HEK293T (cell line): ENCODE results near the gene PXN.

Source experiments
- CTCF ChIA-PET: fragments of 350-600 bp; formaldehyde crosslinking; extraction: SDS; loops from one replicate; lab custom pipeline; 2021; ENCODE audit warnings: antibody characterized with exemption, inconsistent platforms; lab: Yijun Ruan, JAX
- POLR2A ChIA-PET: fragments of 350-600 bp; formaldehyde crosslinking; extraction: SDS; loops from one replicate; lab custom pipeline; 2020; ENCODE audit warnings: antibody characterized with exemption, inconsistent platforms; lab: Yijun Ruan, JAX
- DNase-seq: peaks from one replicate; pipeline ENCODE4 v3.0.0; 2012; ENCODE audit warnings: mixed read lengths; ENCODE audit errors: extremely low spot score
- ARNT ChIP-seq: fragments of 450-650 bp; IDR thresholded peaks from 2 replicates; pipeline ENCODE4 v1.6.1; 2017; ENCODE audit warnings: mild to moderate bottlenecking
- BHLHE40 ChIP-seq: fragments of 450-650 bp; IDR thresholded peaks from 2 replicates; pipeline ENCODE4 v1.6.1; 2016; ENCODE audit warnings: mild to moderate bottlenecking, moderate library complexity, borderline replicate concordance
- CTBP1 ChIP-seq: fragments of 450-650 bp; IDR thresholded peaks from 2 replicates; pipeline ENCODE4 v1.6.1; 2016; ENCODE audit warnings: borderline replicate concordance
- ELF4 ChIP-seq: fragments of 450-650 bp; IDR thresholded peaks from 2 replicates; pipeline ENCODE4 v1.6.1; 2017; ENCODE audit warnings: antibody characterized with exemption
- FOXA1 ChIP-seq: fragments of 450-650 bp; IDR thresholded peaks from 2 replicates; pipeline ENCODE4 v1.6.1; 2016; ENCODE audit warnings: mild to moderate bottlenecking
- FOXK2 ChIP-seq: fragments of 450-650 bp; IDR thresholded peaks from 2 replicates; pipeline ENCODE4 v1.6.1; 2016; ENCODE audit warnings: mild to moderate bottlenecking
- FOXM1 ChIP-seq: fragments of 450-650 bp; IDR thresholded peaks from 2 replicates; pipeline ENCODE4 v1.6.1; 2017; ENCODE audit warnings: mild to moderate bottlenecking, borderline replicate concordance
- HDGF ChIP-seq: fragments of 450-650 bp; IDR thresholded peaks from 2 replicates; pipeline ENCODE4 v1.6.1; 2017; ENCODE audit warnings: antibody characterized with exemption, borderline replicate concordance
- L3MBTL2 ChIP-seq: fragments of 450-650 bp; conservative IDR thresholded peaks from 2 replicates; pipeline ENCODE4 v1.6.1; 2016; ENCODE audit warnings: mild to moderate bottlenecking
- LEF1 ChIP-seq: fragments of 450-650 bp; IDR thresholded peaks from 2 replicates; pipeline ENCODE4 v1.6.1; 2017; ENCODE audit warnings: mild to moderate bottlenecking, borderline replicate concordance
- NFRKB ChIP-seq: fragments of 450-650 bp; IDR thresholded peaks from 2 replicates; pipeline ENCODE4 v1.6.1; 2016; ENCODE audit warnings: mild to moderate bottlenecking, moderate library complexity
- PKNOX1 ChIP-seq: fragments of 450-650 bp; IDR thresholded peaks from 2 replicates; pipeline ENCODE4 v1.6.1; 2016
- SP1 ChIP-seq: fragments of 450-650 bp; IDR thresholded peaks from 2 replicates; pipeline ENCODE4 v1.6.1; 2017
- SUZ12 ChIP-seq: fragments of 450-650 bp; IDR thresholded peaks from 2 replicates; pipeline ENCODE4 v1.6.1; 2016; ENCODE audit warnings: mild to moderate bottlenecking
- TARDBP ChIP-seq: fragments of 450-650 bp; IDR thresholded peaks from 2 replicates; pipeline ENCODE4 v1.6.1; 2016
- ZNF384 ChIP-seq: fragments of 450-650 bp; IDR thresholded peaks from 2 replicates; pipeline ENCODE4 v1.6.1; 2016

Gene PXN

GRCh38 chr12:120292411-120292660 lies 26.8 kb upstream of the PXN start:
- POLR2A ChIA-PET, result interaction anchor here (0.9 to 6.7 kb wide), 30 partner anchors 8 to 348 kb away, joined by 3 to 269 read pairs (median 12); partner anchors contain the start of genes COX6A1, GCN1, PXN and RPLP0
- DNase-seq, result no peak
- CTCF ChIA-PET, result interaction anchor here (1.4 to 3.4 kb wide), 4 partner anchors 10 to 64 kb away, joined by 4 to 27 read pairs (median 15); partner anchors contain the start of gene SIRT4
- no peak for TF ChIP-seq L3MBTL2
- TF ChIP-seq TARDBP, result no peak
- TF ChIP-seq SUZ12, result no peak
- TF ChIP-seq NFRKB, result no peak
- no peak for TF ChIP-seq PKNOX1
- no peak for TF ChIP-seq CTBP1
- TF ChIP-seq FOXM1, result no peak
- TF ChIP-seq ARNT, result no peak
- TF ChIP-seq SP1, result no peak
- TF ChIP-seq ZNF384, result no peak
- no peak for TF ChIP-seq ELF4
- no peak for TF ChIP-seq FOXA1
- TF ChIP-seq FOXK2, result no peak

- ChIA-PET CTCF (interaction anchor here (0.7 to 3.4 kb wide), 7 partner anchors 11 to 176 kb away, joined by 3 to 27 read pairs (median 5); partner anchors contain the start of genes PXN and SIRT4), POLR2A (interaction anchor here (0.5 to 6.7 kb wide), 50 partner anchors 8 to 290 kb away, joined by 3 to 269 read pairs (median 7); partner anchors contain the start of genes COQ5, COX6A1, GCN1 and PLA2G1B)
Measured at GRCh38 chr12:120290609-120291305, 25.2 kb upstream of the PXN start.

GRCh38 chr12:120287491-120287890 lies 22.0 kb upstream of the PXN start:
- CTCF ChIA-PET, result interaction anchor here (0.9 to 2.1 kb wide), 2 partner anchors 14 to 60 kb away, joined by 3 to 14 read pairs; partner anchors contain the start of gene SIRT4
- TF ChIP-seq ZNF384 (no peak), FOXA1 (no peak), FOXK2 (no peak), SUZ12 (no peak)
- DNase-seq, result no peak
- POLR2A ChIA-PET, result interaction anchor here (1.1 to 2.2 kb wide), 5 partner anchors 13 to 86 kb away, joined by 3 to 15 read pairs (median 4); partner anchors contain the start of gene SIRT4

More at GRCh38 chr12:120290609-120291305, 25.2 kb upstream of the PXN start:
- peak; percentile 17 for DNase-seq
- TF ChIP-seq FOXK2 (no peak), NFRKB (no peak), TARDBP (no peak), BHLHE40 (no peak), L3MBTL2 (no peak), SUZ12 (no peak), PKNOX1 (no peak), ELF4 (no peak), HDGF (no peak), SP1 (no peak), CTBP1 (no peak), ZNF384 (no peak), FOXA1 (no peak), ARNT (no peak)

- ChIA-PET POLR2A (interaction anchor here (1.1 to 2.2 kb wide), 5 partner anchors 12 to 86 kb away, joined by 3 to 15 read pairs (median 4); partner anchors contain the start of gene SIRT4), CTCF (interaction anchor here (0.9 to 2.1 kb wide), 2 partner anchors 15 to 59 kb away, joined by 3 to 14 read pairs; partner anchors contain the start of gene SIRT4)
- TF ChIP-seq FOXM1 (no peak), TARDBP (no peak), FOXK2 (no peak), LEF1 (no peak), ZNF384 (no peak), L3MBTL2 (no peak), ELF4 (no peak), ARNT (no peak), NFRKB (no peak), PKNOX1 (no peak), SP1 (no peak), CTBP1 (no peak), HDGF (no peak), FOXA1 (no peak), SUZ12 (no peak), BHLHE40 (no peak)
- no peak for DNase-seq
Measured at GRCh38 chr12:120286768-120287490, 21.4 kb upstream of the PXN start.

- TF ChIP-seq HDGF (no peak), FOXM1 (no peak)
Measured at GRCh38 chr12:120284381-120284780, 18.9 kb upstream of the PXN start.

More at GRCh38 chr12:120284381-120284780, 18.9 kb upstream of the PXN start:
- ChIA-PET CTCF (no interaction called here), POLR2A (interaction anchor here (1.9 to 3.6 kb wide), 2 partner anchors 8 to 83 kb away, joined by 9 to 28 read pairs; partner anchors contain the start of genes RNU4-1, RNU4-2 and RPLP0)
- DNase-seq, result no peak
